A549 (cell line): ENCODE data around the gene SLC39A11. TPM values are rescaled to one million over a fixed set of nuclear protein-coding genes. Genes with fewer than 3 reads are reported as not detected.

ENCODE experiments used
- ATAC-seq, 2 experiments: fragments of 200-7000 bp in 1 of 2; fragments of >200 bp in 1 of 2; cut with Nextera tagmentation in 1 of 2; cut with Tn5 transposase in 1 of 2; 3 replicates each; pipeline versions ENCODE4 v1.8.0 to v1.9.1; 2018 to 2020; ENCODE audit warnings: mild to moderate bottlenecking in 1 of 2, moderate library complexity in 1 of 2
- CTCF ChIA-PET: fragments of 300-600 bp; sonication (Branson Sonifier 250); formaldehyde crosslinking; extraction: SDS; loops from one replicate; lab custom pipeline; 2021; ENCODE audit warnings: antibody characterized with exemption, inconsistent platforms; lab: Yijun Ruan, JAX
- POLR2A ChIA-PET: fragments of 350-600 bp; formaldehyde crosslinking; extraction: SDS; loops from one replicate; lab custom pipeline; 2021; ENCODE audit warnings: antibody characterized with exemption, inconsistent platforms; lab: Yijun Ruan, JAX
- DNase-seq, 2 experiments: peaks; one replicate each; pipeline versions ENCODE4 v3.0.0 to v3.0.0-alpha.2; 2011 to 2016; ENCODE audit warnings: low read depth in 1 of 2, low spot score in 1 of 2
- FAIRE-seq: peaks from 2 replicates; lab custom pipeline; 2011; peaks lifted over from hg19 to GRCh38; lab: Jason Lieb, UNC
- H3K27ac ChIP-seq, 2 experiments: fragments of >200 bp; sonication (Bioruptor Twin); formaldehyde crosslinking; 3 replicates each; pipeline ENCODE4 v1.5.1; 2016 to 2017
- H3K4me1 ChIP-seq: fragments of >200 bp; sonication (Bioruptor Twin); formaldehyde crosslinking; 3 replicates; pipeline ENCODE4 v1.6.1; 2016
- H3K4me2 ChIP-seq: fragments of >200 bp; sonication (Bioruptor Twin); formaldehyde crosslinking; 3 replicates; pipeline ENCODE4 v1.6.1; 2016
- H3K4me3 ChIP-seq: fragments of >200 bp; sonication (Bioruptor Twin); formaldehyde crosslinking; 3 replicates; pipeline ENCODE4 v1.5.1; 2016
- H3K9me3 ChIP-seq: fragments of >200 bp; sonication (Bioruptor Twin); formaldehyde crosslinking; 3 replicates; pipeline ENCODE4 v1.6.1; 2016
- KDM1A ChIP-seq: fragments of 200-600 bp; sonication (generic); IDR thresholded peaks from 2 replicates; pipeline ENCODE4 v1.6.1; 2016; ENCODE audit warnings: low read depth, mild to moderate bottlenecking
- NPAS2 ChIP-seq: fragments of 250-450 bp; sonication (Bioruptor Pico); IDR thresholded peaks from 2 replicates; pipeline ENCODE4 v1.8.0; 2022; ENCODE audit warnings: mild to moderate bottlenecking, moderate library complexity, borderline replicate concordance
- WGBS: methylation state at CpG from one replicate; pipeline ENCODE4 v1.1.6; 2017; ENCODE audit errors: missing lambda C conversion rate; 5-methylcytosine and 5-hydroxymethylcytosine counted together
- polyA plus RNA-seq, 4 experiments: library from polyadenylated mRNA; depleted of rRNA in 3 of 4; stranded (reverse); fragments of >200 nt; fragmentation: RNase III in 1 of 4; extraction: RNeasy Plus Mini Kit Qiagen cat#74134 plus additional on column Dnase treatment in 1 of 4; gene quantifications; 2 replicates in 3 of 4; 3 replicates in 1 of 4; pipeline ENCODE4 v1.2.3, GENCODE V29; 2011 to 2017
- small RNA-seq, 6 experiments: library from RNA; depleted of rRNA; stranded (forward); fragments of <200 nt; gene quantifications; one replicate each; pipeline ENCODE3, GENCODE V24; 2012

The SLC39A11 gene
- polyA plus RNA-seq, 2 of the 4 experiments (the other 2 are of a cell fraction), result 18.4 to 25.2 TPM

GRCh38 chr17:72597354-72598087 lies 495.0 kb downstream of the SLC39A11 start:
- ChIA-PET CTCF (interaction anchor here (9.4 kb wide), 1 partner anchor 39 kb away, joined by 112 read pairs; no protein-coding TSS in a partner anchor), POLR2A (no interaction called here)
- no peaks in the 10 kb centered on the region for H3K9me3 ChIP-seq
- no peak for TF ChIP-seq NPAS2 (CRISPR knock-in tag)
- TF ChIP-seq KDM1A, result no peak
- no peak for FAIRE-seq
- no peak overlapping the region for H3K4me3 ChIP-seq
- no peak for ATAC-seq
- H3K4me1 ChIP-seq, result peaks cover 33% of the 10 kb centered on the region
- H3K27ac ChIP-seq, result peak overlapping the region; percentile 14 to 48; a peak in 3 of 6 replicates
- no peak for DNase-seq
- 78% methylated on average over 9 of the region's 9 CpGs for WGBS
- no peak overlapping the region for H3K4me2 ChIP-seq

Small RNA genes lying within 50 kb of the gene (small RNA-seq; reads per million reads assigned to genes)
- 0 reads per million in 6 experiments for gene RF00422

Other genes with a start within 250 kb of the SLC39A11 start
- gene SSTR2, start 72.3 kb upstream of the SLC39A11 start, polyA plus RNA-seq (2011; rRNA removed), result 0.04 and 0.07 TPM in 2 replicates
- 0.04 to 0.13 TPM (median 0.04 TPM) in 3 replicates for gene SSTR2, start 72.3 kb upstream of the SLC39A11 start, polyA plus RNA-seq (2017; fragmentation: RNase III; extraction: RNeasy Plus Mini Kit Qiagen cat#74134 plus additional on column Dnase treatment)
- gene COG1, start 100.4 kb upstream of the SLC39A11 start, polyA plus RNA-seq (2011; rRNA removed), result 26.0 and 30.6 TPM in 2 replicates
- gene COG1, start 100.4 kb upstream of the SLC39A11 start, polyA plus RNA-seq (2017; fragmentation: RNase III; extraction: RNeasy Plus Mini Kit Qiagen cat#74134 plus additional on column Dnase treatment), result 19.5 to 22.1 TPM (median 21.7 TPM) in 3 replicates
- gene CPSF4L, start 169.2 kb upstream of the SLC39A11 start, polyA plus RNA-seq (2011; rRNA removed), result 0.13 and 0.17 TPM in 2 replicates
- not detected in 3 replicates for gene CPSF4L, start 169.2 kb upstream of the SLC39A11 start, polyA plus RNA-seq (2017; fragmentation: RNase III; extraction: RNeasy Plus Mini Kit Qiagen cat#74134 plus additional on column Dnase treatment)
- gene CDC42EP4, start 219.3 kb upstream of the SLC39A11 start, polyA plus RNA-seq (2011; rRNA removed), result 32.9 and 33.8 TPM in 2 replicates
- gene CDC42EP4, start 219.3 kb upstream of the SLC39A11 start, polyA plus RNA-seq (2017; fragmentation: RNase III; extraction: RNeasy Plus Mini Kit Qiagen cat#74134 plus additional on column Dnase treatment), result 60.1 to 66.3 TPM (median 65.7 TPM) in 3 replicates